HCT116 (cell line): ENCODE results near the gene TEX29.

Experiments used
- CTCF ChIP-seq, 3 experiments: fragments of 200-600 bp in 1 of 3; sonication (generic) in 1 of 3; IDR thresholded peaks in 2 of 3; conservative IDR thresholded peaks in 1 of 3; 2 replicates each; pipeline ENCODE4 v1.5.1; 2012 to 2017; ENCODE audit warnings: low read depth in 2 of 3, low read length in 2 of 3, antibody characterized with exemption in 1 of 3, borderline replicate concordance in 1 of 3, control low read depth in 1 of 3, mild to moderate bottlenecking in 1 of 3, mixed read lengths in 1 of 3, mixed run types in 1 of 3, moderate library complexity in 1 of 3; ENCODE audit not compliant: insufficient read depth in 1 of 3
- EZH2 ChIP-seq: fragments of 200-600 bp; sonication (generic); IDR thresholded peaks from 2 replicates; pipeline ENCODE4 v1.6.1; 2017; ENCODE audit warnings: antibody characterized with exemption, mixed run types
- POLR2AphosphoS5 ChIP-seq: IDR thresholded peaks from 2 replicates; pipeline ENCODE4 v1.6.1; 2011; ENCODE audit warnings: mild to moderate bottlenecking, low read depth, low read length, moderate library complexity
- RAD21 ChIP-seq: IDR thresholded peaks from 2 replicates; pipeline ENCODE4 v1.6.1; 2012; ENCODE audit warnings: low read depth, mild to moderate bottlenecking
- TCF7L2 ChIP-seq: IDR thresholded peaks from 2 replicates; pipeline ENCODE4 v1.7.0; 2011; ENCODE audit warnings: borderline replicate concordance, inconsistent platforms; ENCODE audit not compliant: insufficient read depth, insufficient read length; ENCODE audit errors: extremely low read depth

- no peak for TF ChIP-seq POLR2AphosphoS5
- no peak for TF ChIP-seq EZH2
- TF ChIP-seq TCF7L2: no peak
- no peak for TF ChIP-seq CTCF (IDR thresholded peaks at IDR 0.05 in 2 of 3, conservative IDR thresholded peaks at IDR 0.05 in 1 of 3; ENCODE audit: borderline replicate concordance in 1 of 3, insufficient read depth in 1 of 3, low read depth in 2 of 3, low read length in 2 of 3)
- TF ChIP-seq RAD21: no peak
Measured at GRCh38 chr13:111385183-111385857, 64.9 kb downstream of the TEX29 start.
